ENCODE data around the gene CACNB1.
A peak's percentile ranks its signal among the peaks of the same experiment; 100 is the strongest.

- no peak for TF ChIP-seq POLR2AphosphoS5 (IDR thresholded peaks at IDR 0.05; ENCODE audit: low read depth)
- peak; percentile 73 for TF ChIP-seq CTCF (IDR thresholded peaks at IDR 0.05; ENCODE audit: insufficient read depth, low read length)
- TF ChIP-seq SPI1 (IDR thresholded peaks at IDR 0.05; ENCODE audit: borderline replicate concordance, low read depth) = no peak
Observed at GRCh38 chr17:39231591-39232551, 34.4 kb upstream of the CACNB1 start.

Measured in HL-60 (cell line).